Activated naive CD4-positive, alpha-beta T cell treated with anti-CD3 and anti-CD28 coated beads, Interleukin-2, amount 10 ng/mL, durations not matched to agents 7 days and 5 days (primary cell): ENCODE measurements around the gene RPS6KC1.
"Not testable (repeated sequence)": the region's sequence is repeated elsewhere in the genome, so short reads cannot be mapped to it uniquely, and the experiment has no call there.

Experiments used
- CTCF ChIA-PET: fragments of 350-600 bp; sonication (Branson Sonifier 250); formaldehyde crosslinking; loops from one replicate; lab custom pipeline; 2021; ENCODE audit warnings: antibody characterized with exemption; lab: Charles Lee
- DNase-seq: peaks from one replicate; pipeline ENCODE4 v3.0.0-alpha.2; 2020
- H3K27ac Mint-ChIP-seq: one replicate; pipeline ENCODE4 v1.8.0; 2021; ENCODE audit warnings: mild to moderate bottlenecking, moderate library complexity, mixed read lengths
- H3K27me3 Mint-ChIP-seq: one replicate; pipeline ENCODE4 v1.8.0; 2021; ENCODE audit warnings: mild to moderate bottlenecking, mixed read lengths
- H3K36me3 Mint-ChIP-seq: one replicate; pipeline ENCODE4 v1.8.0; 2021; ENCODE audit warnings: mixed read lengths
- H3K4me1 Mint-ChIP-seq: one replicate; pipeline ENCODE4 v1.8.0; 2021; ENCODE audit warnings: mixed read lengths
- H3K4me3 Mint-ChIP-seq: one replicate; pipeline ENCODE4 v1.8.0; 2021; ENCODE audit warnings: mild to moderate bottlenecking, moderate library complexity, mixed read lengths
- H3K9me3 Mint-ChIP-seq: one replicate; pipeline ENCODE4 v1.8.0; 2021; ENCODE audit warnings: mixed read lengths

Gene RPS6KC1

GRCh38 chr1:213051127-213051880 is at the start of gene RPS6KC1:
Gene RPS6KC1, plus strand, starts transcription at chr1:213051241. Its CDS starts 164 bp downstream, at chr1:213051405.
- Mint-ChIP-seq H3K9me3 (peaks cover 8% of the 10 kb centered on the region), H3K36me3 (peaks cover 12% of the 10 kb centered on the region), H3K4me1 (peaks cover 24% of the 10 kb centered on the region), H3K27ac (peak within 1 kb of the TSS; percentile 82), H3K4me3 (peak within 1 kb of the TSS; percentile 91), H3K27me3 (peaks cover 4% of the 10 kb centered on the region)
- CTCF ChIA-PET: interaction anchor here (1.3 kb wide), 1 partner anchor 19 kb away, joined by 4 read pairs; no protein-coding TSS in a partner anchor
- peak; percentile 88 for DNase-seq

- no peak for DNase-seq
- Mint-ChIP-seq H3K27ac (no peak overlapping the region), H3K27me3 (no peaks in the 10 kb centered on the region), H3K4me1 (no peaks in the 10 kb centered on the region), H3K9me3 (no peaks in the 10 kb centered on the region), H3K4me3 (no peak overlapping the region), H3K36me3 (peaks cover 33% of the 10 kb centered on the region)
- CTCF ChIA-PET: interaction anchor here (0.9 to 2.2 kb wide), 6 partner anchors 9 to 547 kb away, joined by 3 to 7 read pairs (median 6); no protein-coding TSS in a partner anchor
Observed at GRCh38 chr1:213003256-213003655, 47.8 kb upstream of the RPS6KC1 start.

DNA sequence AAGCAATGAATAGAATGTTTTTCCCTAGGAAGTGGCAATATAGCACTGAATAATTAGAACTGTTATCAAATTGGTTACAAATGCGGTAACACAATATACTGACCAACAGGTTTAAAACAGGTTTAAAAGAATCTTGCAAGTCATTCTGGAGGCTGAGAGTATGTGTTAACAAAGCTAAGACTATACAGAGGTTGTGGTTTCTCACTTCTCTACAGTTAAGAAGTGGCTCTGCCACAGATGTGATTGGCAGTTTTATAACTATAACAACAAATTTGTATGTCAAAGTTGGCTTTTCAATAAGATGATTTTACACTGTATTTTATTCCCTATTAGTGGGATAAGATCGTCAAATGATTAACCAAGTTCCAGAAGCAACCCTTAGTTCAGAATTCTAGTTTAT is 42.5 kb upstream of the RPS6KC1 start:
- CTCF ChIA-PET: no interaction called here
- no peaks in the 10 kb centered on the region for H3K27me3 Mint-ChIP-seq
- no peaks in the 10 kb centered on the region for H3K9me3 Mint-ChIP-seq
- H3K4me1 Mint-ChIP-seq: peaks cover 25% of the 10 kb centered on the region
- peaks cover 51% of the 10 kb centered on the region for H3K36me3 Mint-ChIP-seq
- no peak for DNase-seq
- H3K27ac Mint-ChIP-seq: no peak overlapping the region
- no peak overlapping the region for H3K4me3 Mint-ChIP-seq

DNA sequence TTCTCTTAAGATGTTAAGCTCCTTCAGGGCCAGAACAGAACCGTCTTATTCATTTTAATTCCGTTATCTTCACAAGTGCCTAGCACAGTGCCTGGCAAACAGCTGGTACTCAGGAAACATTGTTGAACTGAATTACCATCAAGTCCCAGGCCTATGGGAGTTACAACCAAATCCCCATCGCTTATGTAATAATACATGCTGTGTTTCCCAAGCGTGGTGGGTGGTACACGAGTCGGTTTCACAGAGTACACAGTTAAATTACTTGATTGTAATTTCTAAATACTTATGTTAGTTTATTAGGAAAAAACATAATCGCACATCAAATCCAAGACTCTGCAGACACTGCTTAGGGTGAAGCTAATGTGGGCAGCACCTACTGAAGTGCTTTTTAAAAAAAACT is 36.4 kb upstream of the RPS6KC1 start:
- Mint-ChIP-seq H3K9me3 (no peaks in the 10 kb centered on the region), H3K4me1 (peaks cover 32% of the 10 kb centered on the region), H3K36me3 (peaks cover 34% of the 10 kb centered on the region), H3K27me3 (no peaks in the 10 kb centered on the region), H3K4me3 (peak overlapping the region; percentile 99), H3K27ac (peak overlapping the region; percentile 97)
- no peak for DNase-seq
- CTCF ChIA-PET: interaction anchor here (1.7 to 1.8 kb wide), 2 partner anchors 11 to 19 kb away, joined by 3 to 7 read pairs; no protein-coding TSS in a partner anchor

DNA sequence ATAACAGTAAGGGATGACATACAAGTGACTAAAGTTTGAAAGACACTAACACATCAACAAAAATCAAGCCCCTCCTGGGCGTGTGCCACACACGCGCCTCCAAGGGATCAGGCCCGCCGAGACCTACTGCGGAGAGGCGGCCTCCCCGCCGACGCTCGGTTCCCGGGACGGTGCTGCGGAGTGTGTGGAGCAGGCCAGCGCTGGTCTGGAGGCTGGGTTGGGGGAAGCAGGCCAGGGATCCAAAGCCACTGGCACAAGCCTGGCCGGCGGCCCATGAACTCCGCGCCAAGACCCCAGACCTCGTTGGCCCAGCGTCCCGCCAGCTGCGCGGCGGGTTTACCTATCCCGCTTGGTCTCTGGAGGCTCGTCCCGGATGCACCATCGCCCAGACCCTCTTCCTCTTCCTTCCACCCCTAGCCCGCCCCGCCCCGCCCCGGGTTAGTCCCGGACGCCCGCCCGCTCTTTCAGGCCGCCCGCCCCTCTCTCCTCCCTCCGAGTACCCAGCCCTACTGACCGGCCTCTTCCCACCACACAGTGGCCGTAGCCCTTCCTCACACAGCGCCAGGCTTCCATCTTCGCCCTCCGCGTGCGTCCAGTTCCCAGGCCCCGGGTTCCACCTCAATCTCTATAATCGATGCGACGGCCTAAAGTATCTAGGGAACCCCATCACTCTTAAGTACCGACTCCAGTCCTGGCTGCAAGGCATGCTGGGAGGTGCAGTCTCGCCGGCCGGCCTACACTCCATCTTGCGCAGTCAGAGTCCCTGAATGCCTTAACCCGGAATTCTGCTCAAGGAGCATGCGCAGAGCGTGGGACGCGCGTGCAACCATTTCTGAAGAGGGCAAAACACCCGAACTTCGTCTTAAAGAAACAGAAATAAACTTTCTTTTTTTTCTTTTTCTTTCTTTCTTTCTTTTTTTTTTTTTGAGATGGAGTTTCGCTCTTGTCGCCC is 35.7 kb upstream of the RPS6KC1 start, which contains the start of gene ANGEL2:
Gene ANGEL2, minus strand, starts transcription at position 769 of the 952 bp plus-strand sequence. Its CDS starts 196 bp downstream, at position 573.
- Mint-ChIP-seq H3K4me3 (peak within 1 kb of the TSS; percentile 99), H3K36me3 (peaks cover 31% of the 10 kb centered on the region), H3K4me1 (peaks cover 32% of the 10 kb centered on the region), H3K9me3 (no peaks in the 10 kb centered on the region), H3K27ac (peak within 1 kb of the TSS; percentile 97), H3K27me3 (no peaks in the 10 kb centered on the region)
- CTCF ChIA-PET: no interaction called here
- DNase-seq: peak; percentile 98

DNA sequence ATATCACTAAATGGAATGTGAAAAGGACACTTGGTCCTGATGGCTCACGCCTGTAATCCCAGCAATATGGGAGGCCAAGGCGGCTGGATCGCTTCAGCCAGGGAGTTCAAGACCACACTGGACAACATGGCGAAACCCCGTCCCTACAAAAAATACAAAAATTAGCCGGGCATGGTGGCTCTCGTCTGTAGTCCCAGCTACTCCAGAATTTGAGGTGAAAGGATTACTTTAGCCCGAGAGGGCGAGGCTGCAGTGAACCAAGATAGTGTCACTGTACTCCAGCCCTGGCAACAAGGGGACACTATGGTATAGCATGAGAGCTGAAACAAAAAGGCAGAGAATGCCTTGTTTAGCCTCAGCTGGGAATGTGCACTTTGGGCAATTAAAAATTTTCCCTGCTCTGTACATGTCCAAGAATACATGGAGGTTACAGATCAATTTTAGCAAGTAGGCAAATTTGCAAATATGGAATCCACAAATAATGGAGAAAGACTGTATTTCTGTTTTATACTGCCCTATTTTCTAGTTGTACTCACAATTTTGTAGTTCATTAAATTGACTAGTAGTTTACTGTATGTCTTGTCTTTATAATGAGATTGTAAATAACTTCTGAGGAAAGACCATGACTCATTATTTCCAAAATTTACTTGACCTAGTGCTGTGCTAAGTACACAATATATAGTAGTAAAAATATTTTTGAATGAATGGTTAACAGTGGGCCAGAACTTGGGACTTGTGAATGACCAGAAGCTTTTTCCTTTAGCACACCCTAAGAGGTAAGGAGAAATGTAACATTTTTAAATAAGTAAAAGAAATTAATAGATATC is 33.4 kb upstream of the RPS6KC1 start:
- Mint-ChIP-seq H3K4me3 (no peak overlapping the region), H3K9me3 (no peaks in the 10 kb centered on the region), H3K27ac (no peak overlapping the region), H3K4me1 (peaks cover 26% of the 10 kb centered on the region), H3K27me3 (peaks cover under 1% of the 10 kb centered on the region), H3K36me3 (peaks cover 14% of the 10 kb centered on the region)
- DNase-seq: no peak
- CTCF ChIA-PET: no interaction called here

- Mint-ChIP-seq H3K36me3 (no peaks in the 10 kb centered on the region), H3K4me1 (peaks cover 10% of the 10 kb centered on the region), H3K9me3 (no peaks in the 10 kb centered on the region), H3K4me3 (no peak overlapping the region), H3K27me3 (peaks cover 10% of the 10 kb centered on the region), H3K27ac (no peak overlapping the region)
- CTCF ChIA-PET: interaction anchor here (0.6 kb wide), 1 partner anchor 254 kb away, joined by 3 read pairs; no protein-coding TSS in a partner anchor
- no peak for DNase-seq
Observed at GRCh38 chr1:213019450-213019849, 31.6 kb upstream of the RPS6KC1 start.

DNA sequence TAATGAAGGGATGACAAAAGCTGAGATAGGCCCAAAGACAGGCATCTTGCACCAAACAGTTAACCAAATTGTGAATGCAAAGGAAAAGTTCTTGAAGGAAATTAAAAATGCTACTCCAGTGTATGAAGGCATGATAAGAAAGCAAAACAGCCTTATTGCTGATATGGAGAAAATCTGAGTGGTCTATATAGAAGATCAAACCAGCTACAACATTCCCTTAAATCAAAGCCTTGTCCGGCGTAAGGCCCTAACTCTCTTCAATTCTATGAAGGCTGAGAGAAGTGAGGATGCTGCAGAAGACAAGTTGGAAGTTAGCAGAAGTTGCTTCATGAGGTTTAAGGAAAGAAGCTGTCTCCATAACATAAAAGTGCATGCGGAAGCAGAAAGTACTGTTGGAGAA is 31.0 kb upstream of the RPS6KC1 start:
- H3K4me3 Mint-ChIP-seq: no peak overlapping the region
- H3K36me3 Mint-ChIP-seq: no peaks in the 10 kb centered on the region
- H3K9me3 Mint-ChIP-seq: no peaks in the 10 kb centered on the region
- H3K27me3 Mint-ChIP-seq: peaks cover 11% of the 10 kb centered on the region
- H3K4me1 Mint-ChIP-seq: peaks cover 6% of the 10 kb centered on the region
- no peak overlapping the region for H3K27ac Mint-ChIP-seq
- CTCF ChIA-PET: interaction anchor here (1.2 kb wide), 1 partner anchor 11 kb away, joined by 5 read pairs; no protein-coding TSS in a partner anchor
- DNase-seq: no peak

- H3K27ac Mint-ChIP-seq, H3K4me3 Mint-ChIP-seq, H3K9me3 Mint-ChIP-seq, CTCF ChIA-PET, H3K4me1 Mint-ChIP-seq, H3K36me3 Mint-ChIP-seq, DNase-seq: not testable (repeated sequence)
- H3K27me3 Mint-ChIP-seq: peaks cover 42% of the 10 kb centered on the region
Observed at GRCh38 chr1:213027024-213027423, 24.0 kb upstream of the RPS6KC1 start.

GRCh38 chr1:213032651-213033050 is 18.4 kb upstream of the RPS6KC1 start:
- no peaks in the 10 kb centered on the region for H3K4me1 Mint-ChIP-seq
- no peak overlapping the region for H3K4me3 Mint-ChIP-seq
- H3K9me3 Mint-ChIP-seq: no peaks in the 10 kb centered on the region
- CTCF ChIA-PET: no interaction called here
- peaks cover 44% of the 10 kb centered on the region for H3K27me3 Mint-ChIP-seq
- H3K36me3 Mint-ChIP-seq: no peaks in the 10 kb centered on the region
- H3K27ac Mint-ChIP-seq: no peak overlapping the region
- DNase-seq: no peak

GRCh38 chr1:213034713-213035112 is 16.3 kb upstream of the RPS6KC1 start:
- CTCF ChIA-PET: no interaction called here
- Mint-ChIP-seq H3K4me1 (no peaks in the 10 kb centered on the region), H3K27ac (no peak overlapping the region), H3K36me3 (no peaks in the 10 kb centered on the region), H3K4me3 (no peak overlapping the region), H3K9me3 (no peaks in the 10 kb centered on the region), H3K27me3 (peaks cover 50% of the 10 kb centered on the region)
- DNase-seq: no peak

- no peaks in the 10 kb centered on the region for H3K9me3 Mint-ChIP-seq
- CTCF ChIA-PET: no interaction called here
- no peak overlapping the region for H3K4me3 Mint-ChIP-seq
- H3K4me1 Mint-ChIP-seq: no peaks in the 10 kb centered on the region
- H3K36me3 Mint-ChIP-seq: no peaks in the 10 kb centered on the region
- DNase-seq: no peak
- H3K27me3 Mint-ChIP-seq: peaks cover 43% of the 10 kb centered on the region
- H3K27ac Mint-ChIP-seq: no peak overlapping the region
Observed at GRCh38 chr1:213035573-213035972, 15.5 kb upstream of the RPS6KC1 start.

- H3K36me3 Mint-ChIP-seq: no peaks in the 10 kb centered on the region
- peaks cover 2% of the 10 kb centered on the region for H3K4me1 Mint-ChIP-seq
- CTCF ChIA-PET: no interaction called here
- DNase-seq: no peak
- peaks cover 25% of the 10 kb centered on the region for H3K27me3 Mint-ChIP-seq
- H3K27ac Mint-ChIP-seq: no peak overlapping the region
- H3K4me3 Mint-ChIP-seq: no peak overlapping the region
- no peaks in the 10 kb centered on the region for H3K9me3 Mint-ChIP-seq
Observed at GRCh38 chr1:213041443-213041842, 9.6 kb upstream of the RPS6KC1 start.
